ENCODE data around the gene RRAS.

The RRAS gene

GRCh38 chr19:49664171-49665035 is 24.5 kb upstream of the RRAS start:
- peaks cover 14% of the 10 kb centered on the region for H3K4me1 ChIP-seq (ENCODE audit: low read length)
- H3K4me3 ChIP-seq (ENCODE audit: low read length): peak overlapping the region; percentile 88
- peaks cover 42% of the 10 kb centered on the region for H3K79me2 ChIP-seq (ENCODE audit: low read length)
- peak overlapping the region; percentile 86 for H3K4me2 ChIP-seq (ENCODE audit: low read length)
- TF ChIP-seq EZH2phosphoT487 (IDR thresholded peaks at IDR 0.05; ENCODE audit: low read depth) (no peak), CTCF (IDR thresholded peaks at IDR 0.05; ENCODE audit: low read depth, low read length) (no peak)
- no peaks in the 10 kb centered on the region for H3K9me3 ChIP-seq (ENCODE audit: insufficient read depth, low read length)
- peak overlapping the region; percentile 85 for H3K9ac ChIP-seq (ENCODE audit: low read length)
- no peak overlapping the region for H2AFZ ChIP-seq (ENCODE audit: low read depth, low read length)
- H3K27me3 ChIP-seq (ENCODE audit: low read depth, low read length): no peaks in the 10 kb centered on the region
- H4K20me1 ChIP-seq (ENCODE audit: insufficient read depth, low read length): peaks cover 12% of the 10 kb centered on the region
- peaks cover 39% of the 10 kb centered on the region for H3K36me3 ChIP-seq (replicated peaks; ENCODE audit: low read depth, low read length)
- H3K27ac ChIP-seq (ENCODE audit: low read length): peak overlapping the region; percentile 84

DNA sequence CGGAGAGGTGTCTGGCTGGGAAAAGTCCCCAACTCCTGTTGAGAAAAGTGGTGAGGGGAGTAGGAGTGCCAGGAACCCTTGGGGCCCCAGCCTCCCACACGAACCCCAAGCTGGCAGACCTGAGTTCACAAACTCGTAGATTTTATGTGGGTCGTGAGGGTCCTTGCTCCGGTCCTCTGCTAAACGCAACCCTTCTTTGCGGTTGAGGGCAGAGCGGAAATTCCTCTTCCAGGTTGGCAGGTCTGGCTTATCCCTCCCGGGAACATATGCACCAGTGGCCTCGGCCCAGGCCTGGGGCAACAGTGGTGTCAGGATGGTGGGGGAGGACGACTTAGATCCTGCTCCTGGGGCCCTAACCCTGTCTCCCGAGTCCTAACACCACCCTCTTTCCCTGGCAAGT is 23.3 kb upstream of the RRAS start:
- no peaks in the 10 kb centered on the region for H3K27me3 ChIP-seq (ENCODE audit: low read depth, low read length)
- H2AFZ ChIP-seq (ENCODE audit: low read depth, low read length): no peak overlapping the region
- H3K27ac ChIP-seq (ENCODE audit: low read length): no peak overlapping the region
- peaks cover 42% of the 10 kb centered on the region for H3K79me2 ChIP-seq (ENCODE audit: low read length)
- peaks cover 48% of the 10 kb centered on the region for H3K36me3 ChIP-seq (replicated peaks; ENCODE audit: low read depth, low read length)
- peaks cover 12% of the 10 kb centered on the region for H4K20me1 ChIP-seq (ENCODE audit: insufficient read depth, low read length)
- H3K4me1 ChIP-seq (ENCODE audit: low read length): peaks cover 14% of the 10 kb centered on the region
- H3K9me3 ChIP-seq (ENCODE audit: insufficient read depth, low read length): no peaks in the 10 kb centered on the region
- no peak overlapping the region for H3K4me2 ChIP-seq (ENCODE audit: low read length)
- H3K9ac ChIP-seq (ENCODE audit: low read length): no peak overlapping the region
- no peak for TF ChIP-seq EZH2phosphoT487 (IDR thresholded peaks at IDR 0.05; ENCODE audit: low read depth)
- no peak overlapping the region for H3K4me3 ChIP-seq (ENCODE audit: low read length)

DNA sequence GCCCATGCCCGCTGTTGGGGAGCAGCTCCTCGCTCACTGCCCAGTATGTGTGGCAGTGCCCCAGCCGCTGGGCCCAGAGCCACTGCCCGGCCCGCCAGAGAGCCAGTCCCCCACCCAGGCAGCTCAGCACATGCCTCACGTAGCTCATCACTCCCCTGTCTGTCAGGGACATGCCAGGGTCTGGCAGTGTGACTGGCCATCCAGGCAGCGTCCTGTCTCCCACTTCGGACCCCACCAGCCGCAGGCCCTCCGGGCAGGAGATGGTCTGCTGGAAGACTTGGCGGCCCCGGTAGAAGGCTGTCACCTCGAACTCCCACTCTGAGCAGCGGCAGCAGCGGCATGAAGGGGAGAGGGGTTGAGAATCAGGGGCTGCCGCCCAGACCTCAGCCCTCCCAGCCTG is 22.1 kb upstream of the RRAS start:
- peaks cover 11% of the 10 kb centered on the region for H3K4me1 ChIP-seq (ENCODE audit: low read length)
- H3K36me3 ChIP-seq (replicated peaks; ENCODE audit: low read depth, low read length): peaks cover 53% of the 10 kb centered on the region
- peaks cover 12% of the 10 kb centered on the region for H4K20me1 ChIP-seq (ENCODE audit: insufficient read depth, low read length)
- TF ChIP-seq CTCF (IDR thresholded peaks at IDR 0.05; ENCODE audit: low read depth, low read length) (no peak), EZH2phosphoT487 (IDR thresholded peaks at IDR 0.05; ENCODE audit: low read depth) (no peak)
- no peak overlapping the region for H3K27ac ChIP-seq (ENCODE audit: low read length)
- H3K9me3 ChIP-seq (ENCODE audit: insufficient read depth, low read length): no peaks in the 10 kb centered on the region
- no peak overlapping the region for H2AFZ ChIP-seq (ENCODE audit: low read depth, low read length)
- no peak overlapping the region for H3K9ac ChIP-seq (ENCODE audit: low read length)
- no peak overlapping the region for H3K4me2 ChIP-seq (ENCODE audit: low read length)
- peaks cover 36% of the 10 kb centered on the region for H3K79me2 ChIP-seq (ENCODE audit: low read length)
- no peaks in the 10 kb centered on the region for H3K27me3 ChIP-seq (ENCODE audit: low read depth, low read length)
- H3K4me3 ChIP-seq (ENCODE audit: low read length): no peak overlapping the region

GRCh38 chr19:49660338-49660961 is 20.5 kb upstream of the RRAS start:
- H3K36me3 ChIP-seq (replicated peaks; ENCODE audit: low read depth, low read length): peaks cover 63% of the 10 kb centered on the region
- TF ChIP-seq CTCF (IDR thresholded peaks at IDR 0.05; ENCODE audit: low read depth, low read length): no peak
- TF ChIP-seq EZH2phosphoT487 (IDR thresholded peaks at IDR 0.05; ENCODE audit: low read depth): no peak
- H4K20me1 ChIP-seq (ENCODE audit: insufficient read depth, low read length): peaks cover 12% of the 10 kb centered on the region
- no peak overlapping the region for H3K9ac ChIP-seq (ENCODE audit: low read length)
- no peak overlapping the region for H3K4me2 ChIP-seq (ENCODE audit: low read length)
- no peaks in the 10 kb centered on the region for H3K27me3 ChIP-seq (ENCODE audit: low read depth, low read length)
- no peak overlapping the region for H3K27ac ChIP-seq (ENCODE audit: low read length)
- no peak overlapping the region for H2AFZ ChIP-seq (ENCODE audit: low read depth, low read length)
- no peaks in the 10 kb centered on the region for H3K9me3 ChIP-seq (ENCODE audit: insufficient read depth, low read length)
- peaks cover 4% of the 10 kb centered on the region; the same call in 1 of the 2 replicates for H3K4me1 ChIP-seq (ENCODE audit: low read length)
- no peak overlapping the region for H3K4me3 ChIP-seq (ENCODE audit: low read length)
- H3K79me2 ChIP-seq (ENCODE audit: low read length): peaks cover 23% of the 10 kb centered on the region
